Sigmoid colon (tissue), 7 donors: ENCODE measurements around the gene RTN4RL2. TPM values are rescaled to one million over a fixed set of nuclear protein-coding genes. Genes with fewer than 3 reads are reported as not detected.

ENCODE experiments used
- DNase-seq: peaks from one replicate; pipeline ENCODE4 v3.0.0-alpha.2; 2019
- H3K27ac ChIP-seq, 4 donors: fragments of 200-600 bp; sonication (generic); one replicate each; pipeline ENCODE4 v1.5.1; 2016 to 2019; ENCODE audit warnings: mild to moderate bottlenecking in 1 of 4
- H3K27me3 ChIP-seq, 3 donors: fragments of 200-600 bp; sonication (generic); one replicate each; pipeline ENCODE4 v1.5.1; 2019; ENCODE audit warnings: mild to moderate bottlenecking in 1 of 3
- H3K36me3 ChIP-seq, 4 donors: fragments of 200-600 bp; sonication (generic); one replicate each; pipeline ENCODE4 v1.5.1; 2016 to 2019
- H3K4me1 ChIP-seq, 4 donors: fragments of 200-600 bp; sonication (generic); one replicate each; pipeline ENCODE4 v1.5.1; 2017 to 2019
- H3K4me3 ChIP-seq, 4 donors: fragments of 200-600 bp; sonication (generic); one replicate each; pipeline ENCODE4 v1.5.1; 2017 to 2019; ENCODE audit warnings: mild to moderate bottlenecking in 2 of 4, moderate library complexity in 1 of 4
- H3K9me3 ChIP-seq, 4 donors: fragments of 200-600 bp in 3 of 4; sonication (generic) in 3 of 4; one replicate each; pipeline versions ENCODE4 v1.5.1 to v1.6.1; 2013 to 2019
- CTCF ChIP-seq, 4 experiments: fragments of 450-650 bp in 3 of 4; fragments of 200-600 bp in 1 of 4; IDR thresholded peaks; one replicate each; pipeline ENCODE4 v1.5.1; 2016 to 2019; ENCODE audit warnings: antibody characterized with exemption in 4 of 4, mild to moderate bottlenecking in 3 of 4, moderate library complexity in 2 of 4
- EP300 ChIP-seq, 4 donors: sonication (generic); formaldehyde crosslinking; IDR thresholded peaks; one replicate each; pipeline ENCODE4 v1.6.1; 2017; ENCODE audit warnings: antibody characterized with exemption in 4 of 4
- POLR2A ChIP-seq, 2 donors: fragments of 450-650 bp; IDR thresholded peaks; one replicate each; pipeline ENCODE4 v1.6.1; 2016; ENCODE audit warnings: antibody characterized with exemption in 2 of 2, mild to moderate bottlenecking in 2 of 2, moderate library complexity in 2 of 2
- POLR2AphosphoS5 ChIP-seq, 4 donors: sonication (generic); formaldehyde crosslinking; IDR thresholded peaks; one replicate each; pipeline ENCODE4 v1.6.1; 2017; ENCODE audit warnings: antibody characterized with exemption in 4 of 4
- WGBS, 2 donors: extraction: QIAGEN DNeasy Blood & Tissue Kit; methylation state at CpG; one replicate each; pipeline ENCODE4 v1.1.7; 2013; 5-methylcytosine and 5-hydroxymethylcytosine counted together
- intact Hi-C: fragments of 100-400 bp; cut with DNase I; formaldehyde crosslinking; loops from one replicate; pipeline ENCODE4 v1.15.1; 2023
- polyA plus RNA-seq, 3 donors: library from polyadenylated mRNA; stranded (reverse); fragments of 200-250 nt; gene quantifications; one replicate each; pipeline ENCODE4 v1.2.3, GENCODE V29; 2013
- total RNA-seq, 4 donors: library from RNA; depleted of rRNA; stranded (reverse); fragments of >200 nt; gene quantifications; one replicate each; pipeline ENCODE4 v1.1.0, GENCODE V29; 2016
- donor health status: healthy with polysubstance abuse.
- donor health status: Bipolar disorder and iron deficiency.
- donor health status: healthy.

The RTN4RL2 gene
- total and polyA plus RNA-seq, 7 donors: 0.41 to 0.66 (median 0.61) TPM; not detected in 3

DNA sequence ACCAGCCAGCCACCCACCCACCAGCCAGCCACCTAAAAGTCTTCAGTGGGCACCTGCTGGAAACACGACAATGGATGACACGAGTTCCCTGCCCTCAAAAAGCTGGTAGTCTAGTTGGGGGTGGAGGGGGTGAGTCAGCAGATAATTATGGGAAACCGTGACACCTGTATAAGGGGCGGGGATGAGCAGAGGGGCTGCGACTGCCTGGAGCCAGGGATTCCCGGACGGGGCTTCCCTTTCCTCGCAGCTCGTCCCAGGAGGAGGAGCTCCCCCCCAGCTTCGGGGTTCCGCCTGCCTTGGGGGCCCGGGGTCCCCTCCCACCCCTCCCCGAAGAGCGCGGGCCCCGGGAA lies 2.3 kb upstream of the RTN4RL2 start:
- no peak for DNase-seq
- Histone ChIP-seq H3K4me3 (peak overlapping the region; percentile 5 to 45 (median 33)), H3K27me3 (peaks cover 34 to 64% (median 42%) of the 10 kb centered on the region in 3 donors), H3K4me1 (peaks cover 0 to 45% (median 42%) of the 10 kb centered on the region in 4 donors), H3K36me3 (no peaks in the 10 kb centered on the region), H3K27ac (no peak overlapping the region), H3K9me3 (no peaks in the 10 kb centered on the region)
- TF ChIP-seq POLR2A (IDR thresholded peaks at IDR 0.05): no peak
- intact Hi-C loops: loop anchor here (2.0 to 5.0 kb wide), 3 partner anchors 19 to 183 kb away; no protein-coding TSS in a partner anchor
- WGBS, 2 donors: 1 to 4% methylated on average over 16 of the region's 16 CpGs

DNA sequence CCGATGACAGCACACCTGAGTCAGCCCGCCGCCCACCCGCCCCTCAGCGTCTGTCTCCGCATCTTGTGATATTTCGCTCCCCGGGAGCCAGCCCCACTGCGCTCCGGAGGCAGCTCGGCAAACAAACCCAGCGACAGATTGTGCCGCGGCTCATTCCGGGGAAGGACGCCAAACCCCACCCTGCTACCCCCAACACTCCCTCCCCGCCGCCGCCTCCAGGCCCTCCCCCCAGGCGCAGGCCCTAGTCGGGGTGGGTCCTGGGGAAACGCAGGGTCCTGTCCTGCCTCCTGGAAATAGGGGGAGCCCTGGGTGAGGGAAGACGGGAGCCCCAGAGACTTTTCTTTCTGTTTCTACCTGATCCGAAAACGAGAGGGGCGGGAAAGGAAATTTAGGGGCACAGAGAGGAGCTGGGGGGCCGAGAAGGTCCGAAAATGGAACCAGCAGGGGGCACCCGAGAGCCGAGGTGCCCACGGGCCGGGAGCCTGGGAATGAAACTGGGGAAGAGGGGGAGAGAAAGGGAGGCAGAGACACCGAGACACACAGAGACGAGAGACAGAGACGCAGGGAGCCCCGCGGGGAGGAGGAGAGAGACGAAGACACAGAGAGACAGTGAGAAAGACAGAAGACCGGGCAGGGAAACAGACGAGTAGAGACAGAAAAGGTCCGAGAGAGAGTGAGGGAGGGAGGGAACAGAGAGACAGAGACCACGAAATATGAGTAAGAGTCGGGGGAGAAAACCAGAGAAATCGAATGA lies 1.7 kb upstream of the RTN4RL2 start:
- Histone ChIP-seq H3K4me3 (peak overlapping the region; percentile 5 to 45 (median 33)), H3K4me1 (peaks cover 0 to 45% (median 42%) of the 10 kb centered on the region in 4 donors), H3K27me3 (peaks cover 34 to 64% (median 42%) of the 10 kb centered on the region in 3 donors), H3K9me3 (no peaks in the 10 kb centered on the region), H3K36me3 (no peaks in the 10 kb centered on the region), H3K27ac (no peak overlapping the region)
- DNase-seq: no peak
- intact Hi-C loops: loop anchor here (2.0 to 5.0 kb wide), 3 partner anchors 18 to 182 kb away; no protein-coding TSS in a partner anchor
- TF ChIP-seq POLR2AphosphoS5 (IDR thresholded peaks at IDR 0.05) (peak in 1 of 4 donors; percentile 8), CTCF (IDR thresholded peaks at IDR 0.05) (peak; percentile 48 to 88 (median 74)), EP300 (IDR thresholded peaks at IDR 0.05) (no peak)
- WGBS, 2 donors: 1% methylated on average over 44 of the region's 44 CpGs

DNA sequence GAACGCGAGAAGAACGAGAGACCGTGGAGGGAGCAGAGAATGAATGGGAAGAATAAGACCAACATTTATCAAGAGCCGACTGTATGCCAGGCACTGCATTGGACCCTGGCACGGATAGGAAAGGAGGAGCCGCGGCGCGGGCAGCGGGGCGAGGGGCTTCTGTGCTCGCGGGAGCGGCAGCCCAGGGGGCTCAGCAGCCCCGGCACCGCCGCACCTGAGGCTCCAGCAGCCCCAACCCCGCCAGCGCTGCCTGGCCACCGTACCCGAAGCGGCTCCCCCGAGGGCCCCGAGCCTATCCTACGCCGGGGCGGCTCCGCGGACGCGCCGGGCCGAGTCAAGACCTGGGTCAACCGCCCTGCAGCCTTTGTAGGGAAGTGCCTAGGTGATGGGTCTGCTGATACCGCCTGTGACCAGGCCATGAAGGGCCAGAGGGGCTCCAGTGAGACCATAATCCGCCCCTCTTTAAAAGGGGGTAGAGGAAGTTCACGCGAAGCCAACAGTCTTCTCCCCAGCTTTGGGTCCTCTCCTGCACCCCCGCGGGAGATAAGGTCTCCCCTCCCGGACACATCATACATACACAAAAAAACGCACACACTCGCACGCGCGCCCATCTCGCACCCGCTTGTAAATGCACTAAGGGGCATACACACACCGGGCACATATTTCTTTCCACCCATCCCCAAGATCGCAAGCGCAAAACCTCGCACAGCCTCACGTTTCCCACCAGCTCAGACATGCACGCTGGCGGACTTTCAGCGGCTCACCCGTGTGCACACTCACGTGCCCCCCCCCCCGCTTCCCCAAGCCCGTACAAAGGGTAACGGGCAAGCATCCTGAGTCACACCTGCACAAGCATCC lies 935 bp upstream of the RTN4RL2 start:
- TF ChIP-seq POLR2AphosphoS5 (IDR thresholded peaks at IDR 0.05) (peak in 1 of 4 donors; percentile 17), POLR2A (IDR thresholded peaks at IDR 0.05) (no peak)
- peak overlapping the region; percentile 5 to 45 (median 33) for H3K4me3 ChIP-seq
- DNase-seq: no peak
- intact Hi-C loops: loop anchor here (2.0 to 5.0 kb wide), 3 partner anchors 17 to 181 kb away; no protein-coding TSS in a partner anchor
- no peaks in the 10 kb centered on the region for H3K36me3 ChIP-seq
- H3K27me3 ChIP-seq: peaks cover 34 to 68% (median 48%) of the 10 kb centered on the region in 3 donors
- no peaks in the 10 kb centered on the region for H3K9me3 ChIP-seq
- H3K4me1 ChIP-seq: peaks cover 0 to 45% (median 42%) of the 10 kb centered on the region in 4 donors
- H3K27ac ChIP-seq: no peak overlapping the region
- 1% methylated on average over 62 of the region's 62 CpGs for WGBS, 2 donors

DNA sequence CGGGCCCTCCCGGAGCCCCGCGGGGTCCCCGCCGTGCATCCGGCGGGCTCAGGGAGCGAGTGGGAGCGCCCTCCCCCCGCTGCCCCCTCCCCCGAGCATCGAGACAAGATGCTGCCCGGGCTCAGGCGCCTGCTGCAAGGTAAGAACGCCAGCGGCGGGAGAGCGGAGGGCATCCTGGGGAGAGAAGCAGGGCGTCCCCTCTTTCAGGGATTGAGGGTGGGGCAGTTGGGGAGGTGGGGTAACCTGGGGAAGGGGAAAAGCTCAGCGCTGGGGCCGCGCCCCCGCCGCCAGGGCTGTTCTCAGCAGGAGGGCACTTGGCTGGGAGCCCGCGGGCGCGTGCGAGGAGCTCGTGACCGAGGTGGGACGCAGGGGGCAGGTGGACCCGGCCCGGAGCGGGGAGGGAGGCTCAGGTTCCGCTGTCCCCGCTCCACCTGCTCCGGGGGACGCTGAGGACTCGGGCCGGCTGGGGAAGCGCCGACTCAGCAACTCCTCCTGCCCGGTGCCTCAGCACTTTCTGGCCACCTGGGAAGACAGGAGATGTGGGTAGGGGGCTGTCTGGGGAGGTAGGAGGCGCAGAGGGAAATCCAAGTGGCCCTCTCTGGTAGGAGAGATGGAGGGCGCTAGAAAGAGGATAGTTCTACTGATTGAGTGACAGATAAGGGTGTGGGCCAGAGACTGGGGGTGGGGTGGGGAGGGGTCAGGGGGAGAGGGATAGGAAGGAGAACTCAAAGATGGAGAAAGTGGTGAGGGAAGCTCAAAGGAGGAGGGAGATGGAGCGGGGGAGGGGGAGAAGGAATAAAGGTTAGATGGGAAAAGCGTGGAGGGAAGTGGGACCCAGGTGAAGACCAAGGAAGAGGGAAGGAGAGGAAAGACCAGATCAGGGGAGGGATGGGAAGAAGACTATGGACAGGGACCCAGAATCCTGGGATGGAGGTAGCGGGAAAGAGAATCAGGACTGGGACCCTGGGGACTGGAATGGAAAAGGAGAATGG lies 726 bp downstream of the RTN4RL2 start:
- peak overlapping the region in 3 of 4 donors; percentile 22 to 45 (median 43) for H3K4me3 ChIP-seq
- H3K9me3 ChIP-seq: no peaks in the 10 kb centered on the region
- no peak for TF ChIP-seq EP300 (IDR thresholded peaks at IDR 0.05)
- no peak for TF ChIP-seq CTCF (IDR thresholded peaks at IDR 0.05)
- TF ChIP-seq POLR2A (IDR thresholded peaks at IDR 0.05): no peak
- no peak for TF ChIP-seq POLR2AphosphoS5 (IDR thresholded peaks at IDR 0.05)
- H3K4me1 ChIP-seq: peaks cover 0 to 45% (median 42%) of the 10 kb centered on the region in 4 donors
- no peak for DNase-seq
- intact Hi-C loops: no loop called here
- no peak overlapping the region for H3K27ac ChIP-seq
- peaks cover 34 to 68% (median 57%) of the 10 kb centered on the region in 3 donors for H3K27me3 ChIP-seq
- no peaks in the 10 kb centered on the region for H3K36me3 ChIP-seq
- 5 to 7% methylated on average over 50 of the region's 50 CpGs for WGBS, 2 donors

DNA sequence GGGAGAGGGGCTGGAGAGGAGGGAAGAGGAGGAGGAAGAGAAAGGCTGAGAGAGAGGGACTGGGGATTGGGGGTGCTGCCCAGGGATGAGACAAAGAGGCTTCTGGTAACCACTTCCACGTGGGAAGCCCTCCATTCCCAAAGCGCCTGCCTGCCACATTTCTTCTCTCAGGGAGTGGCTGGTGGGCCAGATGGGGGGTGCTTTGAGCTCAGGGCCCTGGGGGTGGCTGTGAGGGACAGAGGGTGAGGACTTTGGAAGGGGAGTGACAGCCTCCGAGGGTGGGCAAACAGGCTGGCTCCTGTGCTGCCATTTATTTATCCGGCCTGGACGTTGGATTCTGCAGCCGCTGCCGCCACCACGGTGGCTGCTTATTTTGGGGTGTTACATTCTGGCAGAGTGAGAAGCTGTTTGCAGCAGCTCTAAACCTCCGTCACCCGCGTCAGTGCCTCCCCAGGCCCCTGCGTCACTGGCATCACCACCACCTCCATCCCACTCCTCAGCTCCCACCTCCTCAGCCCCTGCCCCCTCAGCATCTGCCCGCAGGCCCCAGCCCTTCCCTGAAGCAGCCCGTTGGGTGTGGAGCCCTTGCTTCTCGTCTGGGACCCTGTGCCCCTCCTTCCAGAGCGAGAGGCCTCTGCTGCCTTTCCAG lies 1.6 kb downstream of the RTN4RL2 start:
- WGBS, 2 donors: 63 to 71% methylated on average over 16 of the region's 16 CpGs
- DNase-seq: no peak

More for the DNA sequence above, 1.6 kb downstream of the RTN4RL2 start:
- H3K4me1 ChIP-seq: peaks cover 0 to 42% (median 41%) of the 10 kb centered on the region in 4 donors
- no peak overlapping the region for H3K27ac ChIP-seq
- H3K9me3 ChIP-seq: no peaks in the 10 kb centered on the region
- TF ChIP-seq POLR2A (IDR thresholded peaks at IDR 0.05) (no peak), EP300 (IDR thresholded peaks at IDR 0.05) (no peak), CTCF (IDR thresholded peaks at IDR 0.05) (no peak), POLR2AphosphoS5 (IDR thresholded peaks at IDR 0.05) (no peak)
- peaks cover 34 to 59% (median 57%) of the 10 kb centered on the region in 3 donors for H3K27me3 ChIP-seq
- intact Hi-C loops: no loop called here
- H3K4me3 ChIP-seq: no peak overlapping the region
- no peaks in the 10 kb centered on the region for H3K36me3 ChIP-seq
